K562 (cell line): ENCODE results near the gene PRICKLE4. TPM values are rescaled to one million over a fixed set of nuclear protein-coding genes. Genes with fewer than 3 reads are reported as not detected.
A peak's percentile ranks its signal among the peaks of the same experiment; 100 is the strongest.

Experiments used
- CEBPG ChIP-seq, 3 experiments: fragments of 200-800 bp in 1 of 3; sonication (Bioruptor generic) in 1 of 3; sonication (generic) in 1 of 3; formaldehyde crosslinking in 1 of 3; IDR thresholded peaks in 2 of 3; conservative IDR thresholded peaks in 1 of 3; 2 replicates each; pipeline versions ENCODE4 v1.6.1 to v1.8.0; 2016 to 2022; ENCODE audit warnings: missing compliant biosample characterization in 2 of 3, missing genetic modification characterization in 2 of 3, mild to moderate bottlenecking in 1 of 3, missing genetic modification reagents in 1 of 3
- CTBP1 ChIP-seq: fragments of 450-650 bp; IDR thresholded peaks from 2 replicates; pipeline ENCODE4 v1.6.1; 2016; ENCODE audit warnings: borderline replicate concordance
- GTF2B ChIP-seq: IDR thresholded peaks from 2 replicates; pipeline ENCODE4 v1.6.1; 2011; ENCODE audit not compliant: insufficient read length; ENCODE audit errors: extremely low read depth
- NCOA4 ChIP-seq: fragments of 450-650 bp; IDR thresholded peaks from 2 replicates; pipeline ENCODE4 v1.6.1; 2018; ENCODE audit warnings: mild to moderate bottlenecking; ENCODE audit not compliant: partially characterized antibody
- NFIC ChIP-seq: fragments of 450-650 bp; IDR thresholded peaks from 2 replicates; pipeline ENCODE4 v1.6.1; 2017; ENCODE audit warnings: mild to moderate bottlenecking, inconsistent platforms
- SMARCE1 ChIP-seq: fragments of 450-650 bp; IDR thresholded peaks from 2 replicates; pipeline ENCODE4 v1.7.1; 2016; ENCODE audit warnings: mild to moderate bottlenecking
- STAG1 ChIP-seq: sonication (generic); formaldehyde crosslinking; IDR thresholded peaks from 2 replicates; pipeline ENCODE4 v1.5.0; 2020; ENCODE audit warnings: missing genetic modification reagents, borderline replicate concordance
- U2AF2 ChIP-seq: fragments of 200-400 bp; formaldehyde crosslinking; optimal IDR thresholded peaks from 2 replicates; pipeline ENCODE3; 2017; ENCODE audit warnings: low read depth, mild to moderate bottlenecking, low read length
- polyA plus RNA-seq, 8 experiments: library from polyadenylated mRNA; depleted of rRNA in 4 of 8; stranded (reverse) in 5 of 8; unstranded in 3 of 8; fragments of >200 nt; fragmentation: Nextera tagmentation in 2 of 8; fragmentation: Illumina TruSeq in 1 of 8; extraction: Ambion mirVana in 2 of 8; extraction: Trizol in 1 of 8; gene quantifications; 2 replicates each; pipeline versions ENCODE4 v1.2.1 to v1.2.3, GENCODE V29; 2011 to 2014; ENCODE audit warnings: inconsistent platforms in 1 of 8, missing spikeins in 1 of 8
- total RNA-seq, 7 experiments: library from RNA; depleted of rRNA in 6 of 7; stranded (reverse); fragments of >200 nt in 6 of 7; fragmentation: Illumina TruSeq in 2 of 7; extraction: Trizol in 2 of 7; gene quantifications; 2 replicates each; pipeline versions ENCODE4 v1.2.1 to v1.2.3, GENCODE V29; 2011 to 2021; ENCODE audit warnings: low replicate concordance in 1 of 7

PRICKLE4 gene
- total and polyA plus RNA-seq, 9 of the 15 experiments (the other 6 are each of a cell fraction or from before 2014, with no cell fraction given): 0.20 to 0.32 (median 0.27) TPM; not detected in 6

- TF ChIP-seq GTF2B (no peak), SMARCE1 (peak; percentile 61; the same call in 1 of the 2 replicates), NCOA4 (no peak), U2AF2 (no peak), NFIC (peak; percentile 74), STAG1 (CRISPR knock-in tag) (no peak), CEBPG (CRISPR knock-in tag; IDR thresholded peaks at IDR 0.05) (peak; percentile 82), CEBPG (tag; conservative IDR thresholded peaks at IDR 0.05 in 1 of 2, IDR thresholded peaks at IDR 0.05 in 1 of 2) (peak; percentile 81 to 87), CTBP1 (peak; percentile 93; the same call in 1 of the 2 replicates)
Observed at GRCh38 chr6:41767112-41767833, 13.3 kb upstream of the PRICKLE4 start (continued).
